Measurements from ENCODE around the gene XAF1. TPM values are rescaled to one million over a fixed set of nuclear protein-coding genes. Genes with fewer than 3 reads are reported as not detected.
"Not testable (repeated sequence)": the region's sequence is repeated elsewhere in the genome, so short reads cannot be mapped to it uniquely, and the experiment has no call there.

XAF1 gene
- total RNA-seq, 1 donor from 2014 or later: 67.4 TPM

DNA sequence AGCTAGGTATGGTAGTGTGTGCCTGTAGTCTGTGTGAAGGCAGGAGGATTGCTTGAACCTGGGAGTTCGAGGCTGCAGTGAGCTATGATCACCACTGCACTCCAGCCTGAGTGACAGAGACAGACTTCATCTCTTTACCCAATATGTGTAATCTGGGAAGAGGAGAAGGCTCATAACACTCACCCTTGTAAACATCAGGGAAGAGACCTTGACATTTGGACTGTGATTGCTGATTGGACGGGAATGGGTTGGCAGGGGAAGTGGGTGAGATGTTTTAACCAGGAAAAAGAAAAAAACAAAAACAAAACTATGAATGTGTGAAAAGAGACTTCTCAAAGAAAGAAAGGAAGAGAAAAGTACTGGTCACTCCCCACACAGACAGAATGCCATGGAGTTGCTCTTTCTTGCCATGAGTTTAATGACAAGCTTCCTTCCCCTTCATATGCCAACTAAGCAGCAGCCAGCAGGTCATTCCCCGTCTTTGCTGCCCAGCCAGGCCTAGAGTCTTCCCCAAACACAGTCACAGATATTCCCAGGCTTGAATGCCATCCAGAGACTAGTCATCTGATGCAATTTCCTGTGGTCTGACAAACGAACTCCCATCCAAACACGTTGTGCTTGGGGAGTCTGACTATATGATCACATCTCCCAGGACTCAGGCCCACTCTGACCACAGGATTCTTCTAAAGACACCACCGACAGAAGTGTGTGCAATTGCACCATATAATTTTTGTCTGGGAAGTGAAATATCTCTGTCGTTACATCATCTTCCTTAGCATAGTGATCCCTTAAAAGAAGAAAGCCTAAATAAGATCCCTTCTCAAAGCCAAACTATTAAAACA is 3.6 kb upstream of the XAF1 start:
- intact Hi-C loops (cut with DNase I): no loop called here
- ATAC-seq: peak; percentile 68
- no peak for DNase-seq (ENCODE audit: low spot score)

DNA sequence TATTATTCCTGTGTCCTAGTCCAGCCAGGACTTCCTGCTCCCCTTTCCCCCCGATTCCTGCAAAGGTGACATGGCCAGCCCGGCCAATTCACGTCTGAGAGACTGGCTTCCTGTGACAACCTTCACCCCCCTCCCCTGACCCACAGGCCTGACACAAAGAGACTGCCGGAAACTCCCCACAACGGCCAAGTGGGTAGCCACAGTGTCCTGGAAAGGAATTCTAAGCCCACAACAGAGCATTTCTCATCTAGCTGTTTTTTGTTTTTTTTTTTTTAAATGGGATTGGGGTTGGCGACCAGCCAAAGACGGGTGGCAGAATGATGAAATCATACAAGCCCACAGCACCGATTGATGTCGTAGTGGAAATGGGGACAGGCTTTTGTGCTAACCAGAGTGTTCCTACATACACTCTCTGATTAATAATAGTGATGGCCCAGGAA is 2.8 kb upstream of the XAF1 start:
- DNase-seq (ENCODE audit: low spot score) (peak; percentile 69), ATAC-seq (peak; percentile 69)
- intact Hi-C loops (cut with DNase I): no loop called here

GRCh38 chr17:6753546-6753945 is 2.3 kb upstream of the XAF1 start:
- intact Hi-C loops (cut with DNase I): no loop called here
- DNase-seq (ENCODE audit: low spot score) (no peak), ATAC-seq (no peak)

- DNase-seq (ENCODE audit: low spot score): no peak
Measured at GRCh38 chr17:6755281-6755680, 565 bp upstream of the XAF1 start.

DNA sequence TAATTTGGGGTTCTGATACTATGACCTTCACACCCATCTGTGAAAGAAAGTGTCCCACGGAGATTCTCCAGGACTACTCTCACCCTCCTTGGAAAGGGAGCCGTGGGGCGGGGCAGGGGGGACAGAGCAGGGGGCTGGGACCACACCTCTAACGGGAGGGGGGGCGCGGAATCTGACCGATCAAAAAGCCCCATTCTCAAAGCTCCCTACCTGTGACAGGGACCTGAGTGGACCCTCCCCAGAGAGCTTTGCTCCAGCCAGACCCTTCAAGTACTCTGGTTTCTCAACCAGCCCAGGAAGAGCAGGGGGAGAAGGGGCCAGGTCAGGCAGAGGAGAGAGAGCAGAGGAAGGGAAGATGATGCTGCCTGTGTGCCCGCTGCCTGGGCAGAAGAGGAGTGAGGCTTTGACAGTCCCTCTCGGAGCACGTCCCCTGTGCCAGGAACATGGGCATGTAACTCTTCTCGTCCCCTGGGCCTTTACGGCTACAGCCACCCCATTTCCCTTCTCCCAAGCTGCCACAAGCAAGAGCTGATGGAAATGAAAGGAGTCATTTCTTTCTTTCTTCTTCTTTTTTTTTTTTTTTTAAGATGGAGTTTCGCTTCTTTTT is 682 bp downstream of the XAF1 start:
- no peak for ATAC-seq
- intact Hi-C loops (cut with DNase I): no loop called here
- no peak for DNase-seq (ENCODE audit: low spot score)

More at GRCh38 chr17:6755281-6755680, 565 bp upstream of the XAF1 start:
- ATAC-seq: peak; percentile 38
- intact Hi-C loops (cut with DNase I): no loop called here

DNA sequence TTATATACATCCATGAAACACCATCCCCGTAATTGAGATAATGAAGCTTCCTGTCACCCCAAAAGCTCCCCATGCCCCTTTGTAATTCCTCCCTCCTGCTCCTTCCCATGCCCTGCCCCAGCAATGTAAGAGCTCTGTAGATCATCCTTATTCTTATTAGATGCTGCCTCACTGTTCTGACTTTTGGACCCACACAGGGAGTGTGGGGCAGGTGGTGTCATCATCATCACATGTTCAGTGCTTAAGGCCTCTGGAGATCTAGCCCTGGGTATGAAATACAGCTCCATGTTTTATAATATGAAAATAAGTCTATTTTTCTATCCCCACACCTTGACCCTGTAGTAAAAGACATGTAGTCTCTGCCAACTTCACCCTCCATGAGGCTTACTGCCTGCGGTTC is 1.9 kb downstream of the XAF1 start:
- ATAC-seq (no peak), DNase-seq (ENCODE audit: low spot score) (no peak)
- intact Hi-C loops (cut with DNase I): no loop called here

DNA sequence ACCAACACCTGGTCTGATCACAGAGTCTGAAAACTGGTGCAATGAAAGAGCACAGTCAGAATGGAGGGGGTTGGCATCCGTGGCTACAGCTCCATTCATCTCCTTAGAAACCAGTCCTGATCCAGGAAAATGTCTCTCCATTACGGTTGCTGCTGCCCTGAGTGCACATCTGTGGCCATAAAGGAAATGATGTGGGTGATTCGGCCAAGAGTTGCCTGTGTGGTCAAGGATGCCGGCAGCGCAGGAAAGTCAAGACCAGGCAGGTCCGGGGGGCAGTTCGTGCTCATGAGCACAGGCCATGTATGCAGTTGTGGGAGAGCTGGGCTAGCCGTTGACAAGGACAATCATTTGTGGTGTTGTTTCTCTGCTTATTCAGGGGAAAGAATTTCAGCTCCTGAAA is 5.9 kb downstream of the XAF1 start:
- DNase-seq (ENCODE audit: low spot score) (no peak), ATAC-seq (no peak)
- intact Hi-C loops (cut with DNase I): no loop called here

DNA sequence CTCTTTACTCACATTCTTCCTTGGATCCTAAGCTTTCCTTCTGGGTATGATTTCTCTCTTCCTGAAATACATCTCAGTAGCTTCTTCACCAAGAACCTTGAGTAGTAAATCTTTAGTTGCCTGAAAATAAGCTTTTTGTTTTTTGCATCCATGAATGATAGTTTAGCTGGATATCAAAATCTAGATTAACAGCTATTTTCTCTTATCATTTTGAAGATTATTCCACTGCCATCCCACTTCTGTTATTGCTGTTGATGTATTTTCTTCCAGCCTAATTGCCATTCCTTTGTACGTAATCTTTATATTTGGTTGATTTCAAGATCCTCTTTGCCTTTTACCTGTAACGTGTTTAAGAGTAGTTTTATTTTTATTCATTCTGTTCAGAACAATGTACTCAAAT is 12.6 kb downstream of the XAF1 start:
- DNase-seq (ENCODE audit: low spot score) (no peak), ATAC-seq (no peak)
- intact Hi-C loops (cut with DNase I): no loop called here

DNA sequence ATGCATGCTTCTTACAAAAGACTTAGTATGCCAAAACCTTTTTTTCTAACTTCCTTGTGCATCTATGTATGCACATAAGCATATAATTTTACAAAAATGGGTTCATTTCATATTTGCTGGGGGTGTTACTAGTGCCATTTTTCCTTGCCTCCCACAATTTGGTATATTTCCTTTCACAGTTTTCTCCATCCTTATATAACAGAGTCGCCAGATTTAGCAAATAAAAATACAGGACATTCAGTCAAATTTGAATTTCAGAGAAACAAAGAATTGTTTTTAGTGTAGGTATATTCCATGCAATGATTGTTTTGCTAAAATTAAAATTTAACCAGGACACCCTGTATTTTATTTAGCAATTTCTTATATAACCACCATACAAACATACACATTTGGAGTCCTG is 16.2 kb downstream of the XAF1 start:
- ATAC-seq (no peak), DNase-seq (ENCODE audit: low spot score) (no peak)
- intact Hi-C loops (cut with DNase I): no loop called here

GRCh38 chr17:6774906-6775305 is 19.1 kb downstream of the XAF1 start:
- ATAC-seq; intact Hi-C loops (cut with DNase I); DNase-seq (ENCODE audit: low spot score): not testable (repeated sequence)

GRCh38 chr17:6775871-6776405 is 20.1 kb downstream of the XAF1 start, which contains the start of gene FBXO39:
Gene FBXO39 (plus strand): TSS chr17:6776215. CDS start chr17:6779869, 3,654 bp downstream.
- ATAC-seq (peak; percentile 28), DNase-seq (ENCODE audit: low spot score) (no peak)
- intact Hi-C loops (cut with DNase I): no loop called here

DNA sequence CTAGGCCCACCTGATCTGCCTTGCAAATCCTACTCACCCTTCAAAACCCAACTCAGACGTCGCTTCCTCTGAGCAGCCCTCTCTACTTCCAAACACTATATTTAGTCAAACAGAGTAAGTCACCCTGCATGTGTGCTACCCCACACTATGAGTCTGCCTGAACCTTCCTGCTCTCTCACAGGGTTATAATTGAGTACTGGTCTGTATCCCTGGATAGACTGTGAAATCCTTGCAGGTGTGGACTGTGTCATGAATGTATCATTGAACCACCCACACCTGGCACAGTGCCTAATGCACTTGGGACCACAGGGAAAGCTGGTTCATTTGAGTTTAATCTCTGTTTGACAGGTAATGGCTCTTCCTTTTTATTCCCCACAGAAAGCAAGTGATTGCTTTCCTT is 23.6 kb downstream of the XAF1 start:
- intact Hi-C loops (cut with DNase I): no loop called here
- DNase-seq (ENCODE audit: low spot score): no peak

GRCh38 chr17:6780001-6780400 is 24.2 kb downstream of the XAF1 start:
- ATAC-seq: no peak
- no peak for DNase-seq (ENCODE audit: low spot score)

More for the DNA sequence above, 23.6 kb downstream of the XAF1 start:
- no peak for ATAC-seq

DNA sequence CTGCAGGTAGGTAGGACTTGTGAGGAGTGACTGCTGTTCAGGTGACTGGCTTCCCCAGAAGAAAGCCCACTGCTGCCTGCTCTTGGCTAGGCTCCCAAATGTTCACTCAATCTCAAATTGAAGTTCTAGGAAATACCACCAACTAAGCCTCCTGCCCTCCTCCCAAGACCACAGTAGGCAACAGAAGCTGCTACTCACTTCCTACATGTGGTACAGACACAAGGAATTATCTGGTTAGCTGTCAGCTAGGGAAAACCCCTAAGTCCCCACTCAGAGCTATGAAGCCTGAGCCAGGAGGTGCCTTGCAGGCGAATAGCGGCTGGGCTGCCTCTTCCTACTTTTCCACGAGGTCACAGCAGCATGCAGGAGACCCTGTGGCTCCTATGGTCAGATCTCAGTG is 25.0 kb downstream of the XAF1 start:
- DNase-seq (ENCODE audit: low spot score) (no peak), ATAC-seq (no peak)
- intact Hi-C loops (cut with DNase I): no loop called here

More at GRCh38 chr17:6780001-6780400, 24.2 kb downstream of the XAF1 start:
- intact Hi-C loops (cut with DNase I): no loop called here

DNA sequence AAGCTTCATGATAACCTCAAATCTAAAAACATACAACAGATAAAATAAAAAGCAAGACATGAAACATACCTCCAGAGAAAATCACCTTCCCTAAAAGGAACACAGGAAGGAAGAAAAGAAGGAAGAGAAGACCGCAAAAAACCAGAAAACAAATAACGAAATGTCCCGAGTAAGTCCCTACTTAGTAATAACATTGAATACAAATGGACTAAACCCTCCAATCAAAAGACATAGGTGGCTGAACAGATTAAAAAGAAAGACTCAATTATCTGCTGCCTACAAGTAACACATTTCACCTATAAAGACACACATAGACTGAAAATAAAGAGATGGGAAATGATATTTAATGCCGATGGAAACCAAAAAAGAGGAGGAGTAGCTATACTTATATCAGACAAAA is 26.4 kb downstream of the XAF1 start:
- intact Hi-C loops (cut with DNase I): no loop called here
- ATAC-seq: no peak
- DNase-seq (ENCODE audit: low spot score): no peak

- no peak for ATAC-seq
- DNase-seq (ENCODE audit: low spot score): no peak
- intact Hi-C loops (cut with DNase I): no loop called here
Measured at GRCh38 chr17:6786618-6787017, 30.8 kb downstream of the XAF1 start.

DNA sequence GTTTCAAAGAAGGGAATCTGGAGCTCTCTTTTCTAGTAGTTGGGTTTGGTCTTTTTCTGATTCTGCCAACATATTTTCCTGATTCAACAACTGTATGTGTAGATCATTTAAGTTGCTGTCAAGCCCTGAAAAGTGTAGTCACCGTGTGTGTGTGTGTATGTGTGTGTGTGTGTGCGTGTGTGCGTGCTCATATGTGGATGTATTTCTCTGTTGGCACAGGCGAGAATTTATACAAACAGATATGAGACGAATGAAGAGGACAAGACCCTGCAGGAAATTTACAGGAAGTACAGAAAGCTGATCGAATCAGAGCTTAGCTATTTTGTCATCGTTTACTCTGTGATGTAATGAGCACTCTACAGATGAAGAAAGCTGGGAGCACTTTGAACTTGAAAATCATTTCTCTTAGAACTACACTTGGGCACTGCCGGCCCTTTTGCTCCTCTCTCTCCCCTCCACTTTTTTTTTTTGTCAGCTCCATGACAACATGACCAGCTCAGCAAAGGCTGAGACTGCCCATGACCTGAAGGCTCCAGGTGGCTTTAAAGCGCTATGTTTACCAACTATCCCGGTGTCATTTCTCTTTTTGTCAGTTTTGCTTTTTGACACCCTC is 31.3 kb downstream of the XAF1 start:
- intact Hi-C loops (cut with DNase I): no loop called here
- ATAC-seq (no peak), DNase-seq (ENCODE audit: low spot score) (no peak)

GRCh38 chr17:6789146-6789545 is 33.3 kb downstream of the XAF1 start:
- intact Hi-C loops (cut with DNase I): no loop called here
- DNase-seq (ENCODE audit: low spot score): no peak
- no peak for ATAC-seq

GRCh38 chr17:6793748-6794493 is 38.1 kb downstream of the XAF1 start:
- ATAC-seq (no peak), DNase-seq (ENCODE audit: low spot score) (no peak)
- intact Hi-C loops (cut with DNase I): no loop called here
